Measurements from ENCODE around the gene LCE1A. TPM values are rescaled to one million over a fixed set of nuclear protein-coding genes. Genes with fewer than 3 reads are reported as not detected.

Gene LCE1A
- polyA plus RNA-seq = 0.43 TPM in 1 of 3 replicates, not detected in the others
- polyA plus RNA-seq (2011; ENCODE audit: low read depth) = 37.9 TPM
- not detected in 2 replicates for polyA plus RNA-seq (2011; cell fraction: cytosol; rRNA removed)
- not detected in 2 replicates for polyA plus RNA-seq (2011; cell fraction: nucleus; rRNA removed)
- polyA plus RNA-seq (2012; ENCODE audit: low replicate concordance) = 63.1 TPM in 1 of 2 replicates, not detected in the other
- not detected in 3 replicates for polyA minus RNA-seq
- not detected for polyA minus RNA-seq (2011; cell fraction: cytosol; rRNA and poly(A)+ RNA removed)
- polyA minus RNA-seq (2011; cell fraction: nucleus; rRNA and poly(A)+ RNA removed) = not detected in 2 replicates

GRCh38 chr1:152827173-152827572, at the start of gene LCE1A:
Gene LCE1A, plus strand, starts transcription at chr1:152827473. Its CDS starts 0 bp downstream, at chr1:152827473.
- Histone ChIP-seq H3K27ac (ENCODE audit: control insufficient read depth, insufficient read depth, low read length) (no peak within 1 kb of the TSS), H3K9me1 (ENCODE audit: control insufficient read depth, extremely low read depth, insufficient read depth, low read length) (no peaks in the 10 kb centered on the region), H3K4me2 (ENCODE audit: control insufficient read depth, extremely low read depth, insufficient read depth, low read depth, low read length) (no peak within 1 kb of the TSS), H3K9me3 (ENCODE audit: control insufficient read depth, low read depth, low read length) (no peaks in the 10 kb centered on the region), H3K4me1 (ENCODE audit: control insufficient read depth, extremely low read depth, insufficient read depth, low read length) (no peaks in the 10 kb centered on the region), H2AFZ (ENCODE audit: control insufficient read depth, low read length) (no peak within 1 kb of the TSS), H3K9ac (ENCODE audit: control insufficient read depth, extremely low read depth, insufficient read depth, low read length) (no peak within 1 kb of the TSS), H3K27me3 (ENCODE audit: control insufficient read depth, extremely low read depth, insufficient read depth, low read length) (no peaks in the 10 kb centered on the region), H4K20me1 (ENCODE audit: control insufficient read depth, extremely low read depth, insufficient read depth, low read length) (no peaks in the 10 kb centered on the region), H3K79me2 (ENCODE audit: control insufficient read depth, insufficient read depth, low read length) (no peaks in the 10 kb centered on the region), H3K4me3 (ENCODE audit: control insufficient read depth in 2 of 3, extremely low read depth in 1 of 3, insufficient read depth in 2 of 3, low read depth in 1 of 3, low read length in 3 of 3) (no peak within 1 kb of the TSS), H3K36me3 (ENCODE audit: control insufficient read depth in 2 of 2, extremely low read depth in 1 of 2, insufficient read depth in 2 of 2, low read length in 2 of 2) (no peaks in the 10 kb centered on the region)
- no peak for DNase-seq (ENCODE audit: low read depth, low spot score)
- TF ChIP-seq EZH2 (IDR thresholded peaks at IDR 0.05; ENCODE audit: low read length) (no peak), CTCF (optimal IDR thresholded peaks at IDR 0.05 in 1 of 3, IDR thresholded peaks at IDR 0.05 in 1 of 3, conservative IDR thresholded peaks at IDR 0.05 in 1 of 3; ENCODE audit: extremely low read depth in 1 of 3, insufficient read depth in 2 of 3, low read length in 3 of 3) (no peak)
- dilution Hi-C loops (cut with MboI; ENCODE audit: extremely low pct_ligation_motif_present, low sequenced_read_pairs) = no loop called here
- FAIRE-seq = no peak

GRCh38 chr1:152777510-152778137, 49.6 kb upstream of the LCE1A start:
- FAIRE-seq = peak; percentile 57
- dilution Hi-C loops (cut with MboI; ENCODE audit: extremely low pct_ligation_motif_present, low sequenced_read_pairs) = no loop called here
- H3K27ac ChIP-seq (ENCODE audit: control insufficient read depth, insufficient read depth, low read length) = no peak overlapping the region

More at GRCh38 chr1:152777510-152778137, 49.6 kb upstream of the LCE1A start:
- Histone ChIP-seq H4K20me1 (ENCODE audit: control insufficient read depth, extremely low read depth, insufficient read depth, low read length) (no peaks in the 10 kb centered on the region), H3K27me3 (ENCODE audit: control insufficient read depth, extremely low read depth, insufficient read depth, low read length) (no peaks in the 10 kb centered on the region), H3K4me1 (ENCODE audit: control insufficient read depth, extremely low read depth, insufficient read depth, low read length) (peaks cover 4% of the 10 kb centered on the region), H3K9me3 (ENCODE audit: control insufficient read depth, low read depth, low read length) (no peaks in the 10 kb centered on the region), H3K79me2 (ENCODE audit: control insufficient read depth, insufficient read depth, low read length) (no peaks in the 10 kb centered on the region), H2AFZ (ENCODE audit: control insufficient read depth, low read length) (no peak overlapping the region), H3K4me2 (ENCODE audit: control insufficient read depth, extremely low read depth, insufficient read depth, low read depth, low read length) (no peak overlapping the region), H3K9me1 (ENCODE audit: control insufficient read depth, extremely low read depth, insufficient read depth, low read length) (no peaks in the 10 kb centered on the region), H3K4me3 (ENCODE audit: control insufficient read depth in 2 of 3, extremely low read depth in 1 of 3, insufficient read depth in 2 of 3, low read depth in 1 of 3, low read length in 3 of 3) (no peak overlapping the region), H3K9ac (ENCODE audit: control insufficient read depth, extremely low read depth, insufficient read depth, low read length) (no peak overlapping the region), H3K36me3 (ENCODE audit: control insufficient read depth in 2 of 2, extremely low read depth in 1 of 2, insufficient read depth in 2 of 2, low read length in 2 of 2) (no peaks in the 10 kb centered on the region)
- TF ChIP-seq CTCF (optimal IDR thresholded peaks at IDR 0.05 in 1 of 3, IDR thresholded peaks at IDR 0.05 in 1 of 3, conservative IDR thresholded peaks at IDR 0.05 in 1 of 3; ENCODE audit: extremely low read depth in 1 of 3, insufficient read depth in 2 of 3, low read length in 3 of 3) = peak; percentile 52 to 77 (median 52)
- TF ChIP-seq EZH2 (IDR thresholded peaks at IDR 0.05; ENCODE audit: low read length) = no peak
- no peak for DNase-seq (ENCODE audit: low read depth, low spot score)
